ENCODE data around the gene CD74. TPM values are rescaled to one million over a fixed set of nuclear protein-coding genes. Genes with fewer than 3 reads are reported as not detected.

CD74 gene
- total RNA-seq, 4 donors from 2014 or later: 91.0 to 1,037 (median 261) TPM

- WGBS, 2 donors: 30 to 43% methylated on average over 5 of the region's 6 CpGs
- Histone ChIP-seq H3K27me3 (no peaks in the 10 kb centered on the region), H3K36me3 (no peaks in the 10 kb centered on the region), H3K27ac (no peak overlapping the region), H3K4me3 (no peak overlapping the region), H3K9me3 (no peaks in the 10 kb centered on the region), H3K4me1 (peaks cover 3 to 23% (median 10%) of the 10 kb centered on the region in 3 donors)
- intact Hi-C loops (cut with DNase I): loop anchor here (10.0 kb wide), 1 partner anchor 160 kb away; no protein-coding TSS in a partner anchor
- no peak for TF ChIP-seq POLR2A (IDR thresholded peaks at IDR 0.05)
- TF ChIP-seq, protein P1, sequence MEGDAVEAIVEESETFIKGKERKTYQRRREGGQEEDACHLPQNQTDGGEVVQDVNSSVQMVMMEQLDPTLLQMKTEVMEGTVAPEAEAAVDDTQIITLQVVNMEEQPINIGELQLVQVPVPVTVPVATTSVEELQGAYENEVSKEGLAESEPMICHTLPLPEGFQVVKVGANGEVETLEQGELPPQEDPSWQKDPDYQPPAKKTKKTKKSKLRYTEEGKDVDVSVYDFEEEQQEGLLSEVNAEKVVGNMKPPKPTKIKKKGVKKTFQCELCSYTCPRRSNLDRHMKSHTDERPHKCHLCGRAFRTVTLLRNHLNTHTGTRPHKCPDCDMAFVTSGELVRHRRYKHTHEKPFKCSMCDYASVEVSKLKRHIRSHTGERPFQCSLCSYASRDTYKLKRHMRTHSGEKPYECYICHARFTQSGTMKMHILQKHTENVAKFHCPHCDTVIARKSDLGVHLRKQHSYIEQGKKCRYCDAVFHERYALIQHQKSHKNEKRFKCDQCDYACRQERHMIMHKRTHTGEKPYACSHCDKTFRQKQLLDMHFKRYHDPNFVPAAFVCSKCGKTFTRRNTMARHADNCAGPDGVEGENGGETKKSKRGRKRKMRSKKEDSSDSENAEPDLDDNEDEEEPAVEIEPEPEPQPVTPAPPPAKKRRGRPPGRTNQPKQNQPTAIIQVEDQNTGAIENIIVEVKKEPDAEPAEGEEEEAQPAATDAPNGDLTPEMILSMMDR (IDR thresholded peaks at IDR 0.05): no peak
- DNase-seq: no peak
These were observed 21.8 kb upstream of the CD74 start for GRCh38 chr5:150434464-150434863.

DNA sequence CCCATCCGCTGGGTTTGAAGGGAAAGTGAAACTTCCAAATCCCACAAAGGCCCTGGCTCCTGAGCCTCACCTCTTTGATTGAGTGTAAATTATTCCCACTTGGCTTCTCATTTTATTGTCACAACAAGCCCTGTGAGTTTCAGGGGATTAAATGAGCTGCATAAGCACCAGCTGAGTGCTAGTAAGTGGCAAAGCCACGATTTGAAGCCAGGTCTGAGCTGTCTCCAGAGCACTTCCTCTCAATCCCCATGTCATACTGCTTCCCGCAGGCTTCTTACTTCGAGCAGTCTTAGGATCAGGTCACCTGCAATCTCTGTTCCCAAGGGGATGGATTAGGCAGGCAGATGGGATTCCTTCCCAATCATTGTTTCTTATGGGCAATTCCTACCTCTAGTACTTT, 18.9 kb upstream of the CD74 start:
- H3K4me3 ChIP-seq: no peak overlapping the region
- H3K27ac ChIP-seq: peak overlapping the region in 1 of 4 donors; percentile 1
- H3K9me3 ChIP-seq: no peaks in the 10 kb centered on the region
- no peaks in the 10 kb centered on the region for H3K27me3 ChIP-seq
- WGBS, 2 donors: 29 to 44% methylated on average over 4 of the region's 4 CpGs
- TF ChIP-seq POLR2A (IDR thresholded peaks at IDR 0.05): no peak
- TF ChIP-seq, protein P1 (IDR thresholded peaks at IDR 0.05): no peak
- H3K4me1 ChIP-seq: peaks cover 3 to 23% (median 10%) of the 10 kb centered on the region in 3 donors
- no peak for DNase-seq
- no peaks in the 10 kb centered on the region for H3K36me3 ChIP-seq
- intact Hi-C loops (cut with DNase I): loop anchor here (10.0 kb wide), 1 partner anchor 157 kb away; no protein-coding TSS in a partner anchor

- no peaks in the 10 kb centered on the region for H3K9me3 ChIP-seq
- DNase-seq: no peak
- H3K4me1 ChIP-seq: peaks cover 3 to 19% (median 5%) of the 10 kb centered on the region in 3 donors
- TF ChIP-seq, protein P1 (IDR thresholded peaks at IDR 0.05): no peak
- no peak for TF ChIP-seq POLR2A (IDR thresholded peaks at IDR 0.05)
- no peak overlapping the region for H3K27ac ChIP-seq
- H3K36me3 ChIP-seq: no peaks in the 10 kb centered on the region
- 46 to 58% methylated on average over 10 to 16 of the region's 18 CpGs for WGBS, 2 donors
- intact Hi-C loops (cut with DNase I): loop anchor here (10.0 kb wide), 1 partner anchor 156 kb away; no protein-coding TSS in a partner anchor
- H3K27me3 ChIP-seq: no peaks in the 10 kb centered on the region
- H3K4me3 ChIP-seq: no peak overlapping the region
These were observed 18.3 kb upstream of the CD74 start for GRCh38 chr5:150431048-150431447.

- Histone ChIP-seq H3K4me1 (peaks cover 3 to 16% (median 5%) of the 10 kb centered on the region in 3 donors), H3K36me3 (no peaks in the 10 kb centered on the region), H3K4me3 (no peak overlapping the region), H3K9me3 (no peaks in the 10 kb centered on the region), H3K27me3 (no peaks in the 10 kb centered on the region), H3K27ac (no peak overlapping the region)
- TF ChIP-seq POLR2A (IDR thresholded peaks at IDR 0.05): no peak
- TF ChIP-seq, protein P1 (IDR thresholded peaks at IDR 0.05): no peak
- 62 to 84% methylated on average over 4 of the region's 5 CpGs for WGBS, 2 donors
- intact Hi-C loops (cut with DNase I): no loop called here
- no peak for DNase-seq
These were observed 16.7 kb upstream of the CD74 start for GRCh38 chr5:150429410-150429873.

GRCh38 chr5:150428978-150429377, 16.3 kb upstream of the CD74 start:
- intact Hi-C loops (cut with DNase I): no loop called here
- H3K4me3 ChIP-seq: no peak overlapping the region
- peaks cover 3 to 16% (median 5%) of the 10 kb centered on the region in 3 donors for H3K4me1 ChIP-seq
- TF ChIP-seq, protein P1 (IDR thresholded peaks at IDR 0.05): no peak
- no peak for TF ChIP-seq POLR2A (IDR thresholded peaks at IDR 0.05)
- no peak overlapping the region for H3K27ac ChIP-seq
- H3K9me3 ChIP-seq: no peaks in the 10 kb centered on the region
- no peak for DNase-seq
- no peaks in the 10 kb centered on the region for H3K27me3 ChIP-seq
- no CpG with 5 or more reads among the region's 5 CpGs for WGBS, 2 donors
- no peaks in the 10 kb centered on the region for H3K36me3 ChIP-seq

Data from esophagus squamous epithelium (tissue), 5 donors.